ENCODE data around the gene PRKRIP1.

Gene PRKRIP1

DNA sequence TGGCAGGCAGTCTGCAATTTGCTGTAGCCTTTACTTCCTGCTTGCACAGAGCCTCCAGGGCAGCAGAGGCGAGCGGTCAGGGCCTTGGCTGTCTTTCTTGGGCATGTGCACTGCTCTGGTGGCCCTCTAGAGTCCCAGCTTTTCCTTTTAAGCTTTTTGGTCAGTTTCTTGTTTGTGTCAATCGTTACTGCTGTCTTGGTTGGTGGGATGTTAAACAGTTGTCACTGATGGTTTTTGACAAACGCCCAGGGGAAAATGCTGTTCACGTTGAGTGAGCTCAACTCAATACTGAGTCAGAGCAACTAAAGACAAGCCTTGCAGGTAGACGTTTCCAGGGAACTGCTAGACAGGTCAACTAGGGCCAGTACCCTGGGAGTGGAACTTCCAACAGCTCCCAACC, 14.0 kb downstream of the PRKRIP1 start:
- H3K4me3 ChIP-seq, result no peak overlapping the region
- no peak for DNase-seq (ENCODE audit: low spot score)
- TF ChIP-seq, protein P1, sequence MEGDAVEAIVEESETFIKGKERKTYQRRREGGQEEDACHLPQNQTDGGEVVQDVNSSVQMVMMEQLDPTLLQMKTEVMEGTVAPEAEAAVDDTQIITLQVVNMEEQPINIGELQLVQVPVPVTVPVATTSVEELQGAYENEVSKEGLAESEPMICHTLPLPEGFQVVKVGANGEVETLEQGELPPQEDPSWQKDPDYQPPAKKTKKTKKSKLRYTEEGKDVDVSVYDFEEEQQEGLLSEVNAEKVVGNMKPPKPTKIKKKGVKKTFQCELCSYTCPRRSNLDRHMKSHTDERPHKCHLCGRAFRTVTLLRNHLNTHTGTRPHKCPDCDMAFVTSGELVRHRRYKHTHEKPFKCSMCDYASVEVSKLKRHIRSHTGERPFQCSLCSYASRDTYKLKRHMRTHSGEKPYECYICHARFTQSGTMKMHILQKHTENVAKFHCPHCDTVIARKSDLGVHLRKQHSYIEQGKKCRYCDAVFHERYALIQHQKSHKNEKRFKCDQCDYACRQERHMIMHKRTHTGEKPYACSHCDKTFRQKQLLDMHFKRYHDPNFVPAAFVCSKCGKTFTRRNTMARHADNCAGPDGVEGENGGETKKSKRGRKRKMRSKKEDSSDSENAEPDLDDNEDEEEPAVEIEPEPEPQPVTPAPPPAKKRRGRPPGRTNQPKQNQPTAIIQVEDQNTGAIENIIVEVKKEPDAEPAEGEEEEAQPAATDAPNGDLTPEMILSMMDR (IDR thresholded peaks at IDR 0.05), result no peak

DNA sequence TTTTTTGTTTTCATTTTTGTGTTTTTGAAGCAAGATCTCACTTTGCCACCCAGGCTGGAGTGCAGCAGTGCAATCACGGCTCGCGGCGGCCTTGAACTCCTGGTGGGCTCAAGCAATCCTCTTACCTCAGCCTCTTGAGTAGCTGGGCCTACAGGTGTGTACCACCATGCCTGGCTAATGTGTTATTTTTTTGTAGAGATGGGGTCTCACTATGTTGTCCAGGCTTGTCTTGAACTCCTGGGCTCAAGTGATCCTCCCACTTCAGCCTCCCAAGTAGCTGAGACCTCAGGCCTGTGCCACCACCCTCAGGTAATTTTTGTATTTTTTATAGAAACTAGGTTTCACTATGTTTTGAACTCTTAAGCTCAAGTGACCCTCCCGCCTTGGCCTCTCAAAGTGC, 14.8 kb downstream of the PRKRIP1 start:
- H3K27ac ChIP-seq, result no peak overlapping the region
- TF ChIP-seq, protein P1 (IDR thresholded peaks at IDR 0.05), result no peak
- H3K4me3 ChIP-seq, result no peak overlapping the region
- no peak for DNase-seq (ENCODE audit: low spot score)

More for the DNA sequence above, 14.0 kb downstream of the PRKRIP1 start:
- H3K27ac ChIP-seq, result no peak overlapping the region

DNA sequence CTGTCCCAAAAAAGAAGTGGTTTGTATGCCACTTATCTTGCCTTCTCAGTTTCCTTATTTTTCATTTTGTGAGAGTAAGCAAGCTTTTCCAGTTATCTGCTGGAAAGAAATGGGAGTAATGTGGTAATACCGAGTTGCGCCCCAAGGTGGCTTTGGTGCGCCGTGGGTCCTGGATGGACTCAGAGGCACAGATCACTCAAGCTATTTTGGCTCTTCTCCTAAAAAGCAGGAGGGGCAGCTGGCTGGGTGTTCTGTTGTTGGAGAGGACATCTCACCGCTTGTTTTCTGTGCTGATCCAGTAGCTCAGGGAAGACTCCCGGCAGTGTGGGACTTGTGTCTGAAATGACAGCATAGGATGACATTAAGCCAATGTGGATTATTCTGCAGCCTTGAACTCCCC, 16.4 kb downstream of the PRKRIP1 start:
- no peak overlapping the region for H3K4me3 ChIP-seq
- no peak overlapping the region for H3K27ac ChIP-seq
- TF ChIP-seq, protein P1 (IDR thresholded peaks at IDR 0.05), result no peak
- no peak for DNase-seq (ENCODE audit: low spot score)

DNA sequence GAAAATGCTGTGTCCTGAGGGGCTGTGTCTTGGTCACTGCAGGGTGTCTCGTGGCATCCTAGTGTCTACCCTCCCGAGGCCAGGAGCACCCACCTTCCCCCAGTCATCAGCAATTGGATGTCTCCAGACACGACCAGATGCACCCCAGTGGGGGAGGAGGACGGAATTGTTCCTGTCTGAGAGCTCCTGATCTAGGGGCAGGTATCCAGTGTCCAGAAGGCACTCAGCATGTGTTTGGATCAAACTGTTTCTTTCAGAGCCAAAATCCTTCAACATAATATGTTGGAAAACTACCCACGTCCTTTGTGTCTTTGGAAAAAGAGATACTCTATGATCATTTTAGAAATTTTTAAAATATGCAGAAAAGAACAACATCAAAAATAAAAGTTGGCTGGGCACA, 16.9 kb downstream of the PRKRIP1 start:
- no peak for DNase-seq (ENCODE audit: low spot score)
- TF ChIP-seq, protein P1 (IDR thresholded peaks at IDR 0.05), result no peak
- no peak overlapping the region for H3K27ac ChIP-seq
- H3K4me3 ChIP-seq, result no peak overlapping the region

DNA sequence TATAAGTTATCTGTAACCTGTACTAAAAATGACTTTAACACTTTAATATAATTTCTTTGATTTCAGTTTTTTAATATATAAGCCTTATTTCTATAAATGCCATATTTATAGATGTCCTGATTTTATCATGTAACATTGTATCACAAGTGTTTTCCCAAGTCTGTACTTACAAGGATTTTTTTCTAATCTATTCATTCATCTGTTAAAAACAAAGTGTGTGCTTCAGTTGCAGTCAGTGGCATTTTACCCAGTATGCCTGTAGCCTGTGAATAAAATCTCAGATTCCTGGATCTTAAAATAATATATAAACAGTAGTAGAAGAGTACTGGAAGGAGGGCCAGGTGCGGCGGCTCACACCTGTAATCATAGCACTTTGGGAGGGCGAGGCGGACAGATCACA, 17.4 kb downstream of the PRKRIP1 start:
- TF ChIP-seq, protein P1 (IDR thresholded peaks at IDR 0.05), result no peak
- Histone ChIP-seq H3K4me3 (no peak overlapping the region), H3K27ac (no peak overlapping the region)
- DNase-seq (ENCODE audit: low spot score), result no peak

DNA sequence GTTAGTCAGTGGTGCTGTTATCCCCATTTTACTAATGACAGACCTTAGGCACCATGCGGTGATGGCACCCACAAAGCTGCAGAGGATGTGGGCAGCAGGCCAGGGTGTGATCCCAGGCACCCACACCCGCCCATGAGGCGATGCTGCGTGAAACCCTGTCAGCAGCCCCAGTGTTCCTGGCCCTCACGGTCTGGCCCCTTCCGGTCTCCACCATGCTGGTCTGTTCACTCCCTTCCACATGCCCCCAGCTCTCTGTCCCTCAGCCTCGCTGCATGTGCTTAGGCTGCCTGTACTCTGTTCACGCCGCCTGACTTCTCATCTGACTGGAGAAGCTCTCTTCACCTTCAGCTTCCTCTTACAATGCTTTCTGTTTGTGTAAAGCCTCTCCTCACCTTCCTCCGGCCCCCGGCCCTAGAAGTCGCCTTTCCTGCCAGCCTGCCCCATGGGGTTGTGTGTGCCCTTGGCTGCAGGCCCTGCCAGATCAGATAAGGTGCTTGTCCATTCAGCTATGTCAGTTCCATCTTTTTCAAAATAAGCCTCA, 19.6 kb downstream of the PRKRIP1 start:
- no peak overlapping the region for H3K27ac ChIP-seq
- no peak overlapping the region for H3K4me3 ChIP-seq
- DNase-seq (ENCODE audit: low spot score), result no peak
- TF ChIP-seq, protein P1 (IDR thresholded peaks at IDR 0.05), result no peak

DNA sequence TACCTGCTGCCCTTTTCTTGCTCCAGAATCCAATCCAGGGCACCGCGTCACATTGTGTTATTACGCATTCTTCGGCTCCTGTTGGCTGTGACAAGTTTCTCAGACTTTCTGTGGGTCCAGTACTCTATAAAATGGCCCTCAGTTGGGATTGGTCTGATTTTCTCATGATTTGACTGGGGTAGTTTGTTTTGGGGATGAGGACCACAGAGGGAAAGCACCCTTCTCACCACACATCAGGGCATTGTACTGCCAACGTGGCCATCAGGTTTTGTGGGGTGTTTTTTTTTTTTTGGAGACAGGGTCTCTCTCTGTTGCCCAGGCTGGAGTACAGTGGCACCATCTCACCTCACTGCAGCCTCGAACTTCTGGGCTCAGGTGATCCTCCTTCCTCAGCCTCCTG, 20.2 kb downstream of the PRKRIP1 start:
- TF ChIP-seq, protein P1 (IDR thresholded peaks at IDR 0.05), result no peak
- no peak for DNase-seq (ENCODE audit: low spot score)
- Histone ChIP-seq H3K27ac (no peak overlapping the region), H3K4me3 (no peak overlapping the region)
